ENCODE results near the gene KCNH1. TPM values are rescaled to one million over a fixed set of nuclear protein-coding genes. Genes with fewer than 3 reads are reported as not detected.

KCNH1 gene
- total RNA-seq, 1 donor from 2014 or later: 15.5 TPM

- peaks cover 5% of the 10 kb centered on the region for H3K27me3 Mint-ChIP-seq (ENCODE audit: low read depth, unreplicated experiment)
- Histone ChIP-seq H3K27me3 (ENCODE audit: insufficient read depth, low read length) (no peaks in the 10 kb centered on the region), H3K4me1 (ENCODE audit: insufficient read depth, low read length) (no peaks in the 10 kb centered on the region), H3K4me3 (ENCODE audit: insufficient read depth, low read depth, low read length) (no peak overlapping the region), H3K4me2 (ENCODE audit: low read length) (no peak overlapping the region), H3K9me3 (ENCODE audit: insufficient read depth, low read depth, low read length) (no peaks in the 10 kb centered on the region), H3K36me3 (ENCODE audit: insufficient read depth, low read length) (no peaks in the 10 kb centered on the region), H3K79me2 (ENCODE audit: insufficient read depth, low read length) (no peaks in the 10 kb centered on the region), H3K9ac (ENCODE audit: low read length) (no peak overlapping the region), H3K27ac (ENCODE audit: low read depth, low read length) (no peak overlapping the region), H4K20me1 (ENCODE audit: insufficient read depth, low read length) (no peaks in the 10 kb centered on the region), H2AFZ (ENCODE audit: low read depth, low read length) (no peak overlapping the region)
- FAIRE-seq (no peak), DNase-seq (ENCODE audit: low read depth) (no peak)
- peaks cover 2% of the 10 kb centered on the region for H3K4me1 Mint-ChIP-seq (ENCODE audit: low read depth, unreplicated experiment)
- H3K9me3 Mint-ChIP-seq (ENCODE audit: unreplicated experiment): peaks cover 10% of the 10 kb centered on the region
- no peak overlapping the region for H3K27ac Mint-ChIP-seq (ENCODE audit: unreplicated experiment)
- no peak for TF ChIP-seq EZH2 (IDR thresholded peaks at IDR 0.05; ENCODE audit: insufficient read depth, low read length)
- no peak for TF ChIP-seq CTCF (IDR thresholded peaks at IDR 0.05; ENCODE audit: insufficient read depth, low read depth, low read length)
- no peak overlapping the region for H3K4me3 Mint-ChIP-seq (ENCODE audit: unreplicated experiment)
- peaks cover 5% of the 10 kb centered on the region for H3K36me3 Mint-ChIP-seq (ENCODE audit: low read depth, unreplicated experiment)
Measured at GRCh38 chr1:210850556-210850955, 283.4 kb downstream of the KCNH1 start.

- no peak overlapping the region for H3K4me3 ChIP-seq (ENCODE audit: insufficient read depth, low read depth, low read length)
- no peak for TF ChIP-seq CTCF (IDR thresholded peaks at IDR 0.05; ENCODE audit: insufficient read depth, low read depth, low read length)
- no peak for TF ChIP-seq EZH2 (IDR thresholded peaks at IDR 0.05; ENCODE audit: insufficient read depth, low read length)
- no peak overlapping the region for H3K27ac Mint-ChIP-seq (ENCODE audit: unreplicated experiment)
- no peaks in the 10 kb centered on the region for H3K27me3 Mint-ChIP-seq (ENCODE audit: low read depth, unreplicated experiment)
- FAIRE-seq (no peak), DNase-seq (ENCODE audit: low read depth) (no peak)
- H2AFZ ChIP-seq (ENCODE audit: low read depth, low read length): no peak overlapping the region
- H3K27me3 ChIP-seq (ENCODE audit: insufficient read depth, low read length): no peaks in the 10 kb centered on the region
- H3K4me2 ChIP-seq (ENCODE audit: low read length): no peak overlapping the region
- no peak overlapping the region for H3K9ac ChIP-seq (ENCODE audit: low read length)
- H3K36me3 ChIP-seq (ENCODE audit: insufficient read depth, low read length): no peaks in the 10 kb centered on the region
- H3K9me3 ChIP-seq (ENCODE audit: insufficient read depth, low read depth, low read length): no peaks in the 10 kb centered on the region
- H3K79me2 ChIP-seq (ENCODE audit: insufficient read depth, low read length): no peaks in the 10 kb centered on the region
- H3K36me3 Mint-ChIP-seq (ENCODE audit: low read depth, unreplicated experiment): peaks cover 3% of the 10 kb centered on the region
- H3K4me1 Mint-ChIP-seq (ENCODE audit: low read depth, unreplicated experiment): peaks cover 2% of the 10 kb centered on the region
- no peaks in the 10 kb centered on the region for H4K20me1 ChIP-seq (ENCODE audit: insufficient read depth, low read length)
- no peak overlapping the region for H3K4me3 Mint-ChIP-seq (ENCODE audit: unreplicated experiment)
- no peak overlapping the region for H3K27ac ChIP-seq (ENCODE audit: low read depth, low read length)
- H3K4me1 ChIP-seq (ENCODE audit: insufficient read depth, low read length): no peaks in the 10 kb centered on the region
- H3K9me3 Mint-ChIP-seq (ENCODE audit: unreplicated experiment): peaks cover 10% of the 10 kb centered on the region
Measured at GRCh38 chr1:210848474-210848873, 285.5 kb downstream of the KCNH1 start.

- no peak overlapping the region for H3K27ac Mint-ChIP-seq (ENCODE audit: unreplicated experiment)
- TF ChIP-seq EZH2 (IDR thresholded peaks at IDR 0.05; ENCODE audit: insufficient read depth, low read length): no peak
- no peak for TF ChIP-seq CTCF (IDR thresholded peaks at IDR 0.05; ENCODE audit: insufficient read depth, low read depth, low read length)
- DNase-seq (ENCODE audit: low read depth) (no peak), FAIRE-seq (no peak)
- no peaks in the 10 kb centered on the region for H3K36me3 Mint-ChIP-seq (ENCODE audit: low read depth, unreplicated experiment)
- no peak overlapping the region for H3K4me3 Mint-ChIP-seq (ENCODE audit: unreplicated experiment)
- Histone ChIP-seq H3K79me2 (ENCODE audit: insufficient read depth, low read length) (no peaks in the 10 kb centered on the region), H3K4me2 (ENCODE audit: low read length) (no peak overlapping the region), H3K9ac (ENCODE audit: low read length) (no peak overlapping the region), H2AFZ (ENCODE audit: low read depth, low read length) (no peak overlapping the region), H3K4me3 (ENCODE audit: insufficient read depth, low read depth, low read length) (no peak overlapping the region), H3K27ac (ENCODE audit: low read depth, low read length) (no peak overlapping the region), H4K20me1 (ENCODE audit: insufficient read depth, low read length) (no peaks in the 10 kb centered on the region), H3K27me3 (ENCODE audit: insufficient read depth, low read length) (no peaks in the 10 kb centered on the region), H3K4me1 (ENCODE audit: insufficient read depth, low read length) (no peaks in the 10 kb centered on the region), H3K36me3 (ENCODE audit: insufficient read depth, low read length) (no peaks in the 10 kb centered on the region), H3K9me3 (ENCODE audit: insufficient read depth, low read depth, low read length) (no peaks in the 10 kb centered on the region)
- H3K4me1 Mint-ChIP-seq (ENCODE audit: low read depth, unreplicated experiment): peaks cover 3% of the 10 kb centered on the region
- H3K27me3 Mint-ChIP-seq (ENCODE audit: low read depth, unreplicated experiment): no peaks in the 10 kb centered on the region
- H3K9me3 Mint-ChIP-seq (ENCODE audit: unreplicated experiment): peaks cover 8% of the 10 kb centered on the region
Measured at GRCh38 chr1:210841926-210842625, 291.9 kb downstream of the KCNH1 start.

Data from astrocyte (in vitro differentiated cells and primary cell).